HS-5 (cell line): ENCODE measurements around the gene SLC35F4.

Experiments
- DNase-seq: peaks from one replicate; pipeline ENCODE4 v3.0.0-alpha.2; 2012; ENCODE audit warnings: low read depth

Gene SLC35F4

GRCh38 chr14:57848353-57848752 lies 17.5 kb downstream of the SLC35F4 start:
- peak; percentile 49 for DNase-seq

GRCh38 chr14:57847706-57848105 lies 18.2 kb downstream of the SLC35F4 start:
- DNase-seq: no peak

- no peak for DNase-seq
Measured at GRCh38 chr14:57847096-57847495, 18.8 kb downstream of the SLC35F4 start.

GRCh38 chr14:57846596-57846995 lies 19.3 kb downstream of the SLC35F4 start:
- no peak for DNase-seq

GRCh38 chr14:57845802-57846531 lies 19.9 kb downstream of the SLC35F4 start:
- DNase-seq: peak; percentile 66

- DNase-seq: no peak
Measured at GRCh38 chr14:57845316-57845715, 20.6 kb downstream of the SLC35F4 start.

- no peak for DNase-seq
Measured at GRCh38 chr14:57837267-57837666, 28.6 kb downstream of the SLC35F4 start.

- DNase-seq: no peak
Measured at GRCh38 chr14:57835766-57836165, 30.1 kb downstream of the SLC35F4 start.

- DNase-seq: no peak
Measured at GRCh38 chr14:57834961-57835360, 30.9 kb downstream of the SLC35F4 start.

DNA sequence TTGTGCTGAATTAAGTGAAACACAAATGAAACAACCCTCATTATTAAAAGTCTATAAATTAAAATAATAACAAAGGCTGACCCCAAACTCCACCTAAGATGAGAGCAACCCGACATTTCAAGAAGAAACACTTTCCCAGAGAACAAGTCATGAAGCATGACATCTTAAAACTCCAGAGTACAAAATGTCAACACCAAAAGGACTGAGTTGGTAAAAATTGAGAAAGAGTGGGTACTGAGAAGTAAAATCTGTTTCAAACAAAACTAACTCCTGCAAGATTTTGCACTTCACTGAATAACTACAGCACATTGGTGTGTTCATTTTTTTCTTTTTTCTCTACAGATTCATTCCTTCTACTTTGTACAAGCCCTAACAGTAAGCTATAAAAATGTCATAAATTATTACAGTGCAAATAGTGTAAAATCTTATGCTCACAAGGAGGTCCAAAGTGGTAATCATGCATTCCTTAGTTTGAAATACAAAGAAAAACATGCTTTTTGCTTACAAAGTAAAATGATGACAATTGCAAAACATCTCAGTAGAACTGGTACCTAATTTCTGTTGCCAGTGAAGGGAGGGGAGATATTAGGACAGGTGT lies 31.8 kb downstream of the SLC35F4 start:
- DNase-seq: no peak

GRCh38 chr14:57833323-57833722 lies 32.6 kb downstream of the SLC35F4 start:
- peak; percentile 96 for DNase-seq

- no peak for DNase-seq
Measured at GRCh38 chr14:57831981-57832380, 33.9 kb downstream of the SLC35F4 start.

DNA sequence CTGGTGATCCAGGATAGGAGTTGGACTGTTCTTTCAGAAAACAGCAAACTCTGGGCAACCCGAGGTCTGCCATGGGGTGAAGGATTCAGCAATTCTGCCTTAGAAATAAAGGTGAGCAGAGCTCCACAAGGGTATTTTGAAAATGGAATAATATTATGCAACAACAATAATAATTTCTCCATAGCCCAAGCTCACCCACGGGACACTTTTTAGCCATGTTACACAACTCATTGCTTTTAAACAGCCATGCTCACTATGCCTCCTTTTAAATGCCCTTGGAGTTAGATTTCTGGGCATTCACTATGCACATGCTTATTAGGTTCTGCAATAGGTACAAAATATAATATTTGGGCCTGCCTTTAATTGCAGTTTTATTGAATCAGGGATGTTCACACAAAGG lies 37.2 kb downstream of the SLC35F4 start:
- DNase-seq: no peak

- DNase-seq: no peak
Measured at GRCh38 chr14:57823015-57823660, 42.8 kb downstream of the SLC35F4 start.

DNA sequence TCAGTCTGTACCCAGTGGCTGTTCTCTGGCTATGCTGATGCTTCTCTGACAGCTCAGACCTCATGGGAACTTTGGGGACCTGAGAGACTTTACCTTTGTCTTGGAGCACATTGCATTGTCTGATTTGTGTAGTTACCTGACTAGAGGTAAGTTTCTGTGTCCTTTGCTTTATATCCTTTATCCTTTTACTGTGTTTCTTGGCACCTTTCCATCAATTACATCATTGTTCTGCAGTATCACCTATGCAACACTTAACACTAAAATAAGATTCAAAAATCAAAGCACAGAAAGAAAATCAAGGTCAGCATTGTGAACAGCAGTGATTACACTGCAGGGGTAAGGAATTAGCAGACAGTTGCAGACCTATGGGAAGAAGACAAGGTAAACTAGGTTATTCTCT lies 43.8 kb downstream of the SLC35F4 start:
- DNase-seq: no peak

- DNase-seq: no peak
Measured at GRCh38 chr14:57820581-57820980, 45.3 kb downstream of the SLC35F4 start.

DNA sequence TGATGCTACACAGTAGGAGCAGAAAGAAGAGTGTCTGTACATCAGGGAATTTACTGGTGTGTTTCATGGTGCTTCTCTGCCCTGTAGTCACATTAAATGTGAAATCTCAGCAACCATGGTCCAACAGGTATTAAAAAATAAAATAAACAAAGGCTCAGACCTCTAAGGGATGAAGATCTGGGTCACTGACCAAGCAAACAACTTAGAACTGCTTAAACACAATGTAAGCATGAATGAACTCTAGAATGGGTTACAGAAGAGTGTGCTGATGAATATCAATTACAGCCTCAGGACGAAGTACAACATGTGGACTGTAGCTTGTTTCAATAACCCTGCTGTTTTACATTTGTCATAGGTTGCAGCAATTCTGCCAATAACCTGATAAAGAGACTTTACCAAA lies 47.4 kb downstream of the SLC35F4 start:
- no peak for DNase-seq

- peak; percentile 16 for DNase-seq
Measured at GRCh38 chr14:57816568-57817284, 49.2 kb downstream of the SLC35F4 start.

- no peak for DNase-seq
Measured at GRCh38 chr14:57814726-57815125, 51.2 kb downstream of the SLC35F4 start.

- DNase-seq: no peak
Measured at GRCh38 chr14:57812741-57813140, 53.2 kb downstream of the SLC35F4 start.

DNA sequence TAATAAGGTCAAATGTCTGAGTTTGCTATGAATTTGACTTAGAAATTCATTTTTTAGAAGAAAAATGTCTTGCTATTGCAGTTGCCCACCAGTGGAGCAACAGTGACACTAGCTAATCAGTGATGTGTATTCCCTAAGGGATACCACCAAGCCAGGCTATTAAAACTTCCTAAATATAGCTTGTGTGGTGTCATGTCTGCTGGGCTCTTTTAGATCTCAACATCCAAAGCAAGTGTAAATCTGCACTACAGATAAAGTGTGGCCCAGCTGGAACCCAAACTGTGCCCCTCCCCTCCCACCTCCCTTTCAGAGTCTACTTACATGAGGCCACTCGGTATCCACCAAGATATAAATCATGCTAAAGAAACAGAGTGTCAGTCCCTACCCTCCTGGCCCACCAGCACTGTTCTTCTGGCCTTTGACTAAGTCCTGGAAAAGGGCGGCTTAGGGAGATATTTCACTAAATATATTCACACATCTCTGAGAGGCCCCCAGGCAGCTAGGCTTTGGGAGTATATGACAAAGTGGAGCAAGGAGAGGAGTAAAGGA lies 53.8 kb downstream of the SLC35F4 start:
- DNase-seq: no peak

DNA sequence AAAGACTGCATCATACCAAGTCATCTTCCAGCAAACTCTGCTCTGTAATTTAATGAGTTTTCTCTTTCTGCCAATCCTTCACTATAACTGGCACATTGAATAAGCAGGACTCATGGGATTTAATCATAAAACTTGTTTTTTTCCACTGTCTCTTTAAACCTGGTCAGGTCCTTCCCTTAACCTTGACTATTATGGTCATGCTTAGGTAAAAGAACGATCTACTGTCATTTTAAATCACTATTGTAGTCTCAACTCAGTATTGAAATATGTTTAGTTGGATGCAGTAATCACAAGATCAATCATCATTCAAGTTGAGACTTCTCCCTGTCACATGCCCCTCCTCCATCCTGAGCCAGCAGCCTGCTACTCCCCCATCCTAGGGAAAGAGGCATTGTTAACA lies 56.1 kb downstream of the SLC35F4 start:
- no peak for DNase-seq
